ENCODE results near the gene G6PC2.

DNA sequence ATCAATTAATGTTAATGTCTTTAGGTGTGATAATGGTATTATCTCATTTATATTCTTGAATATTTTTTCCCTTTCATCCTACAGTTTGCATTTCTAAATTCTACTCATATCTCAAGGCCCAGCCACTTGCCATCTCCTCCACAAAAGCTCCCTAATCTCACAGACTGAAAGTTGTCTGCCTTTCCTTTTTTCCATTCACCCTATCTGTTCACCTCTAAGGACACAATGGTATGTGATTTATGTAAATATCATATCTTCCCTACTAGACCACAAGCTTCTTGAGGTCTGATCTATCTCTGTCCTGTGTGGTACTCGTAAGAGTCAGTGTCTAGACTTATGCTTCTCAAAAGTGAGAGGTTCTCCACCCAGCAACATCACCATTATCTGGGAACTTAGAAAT lies 7.0 kb upstream of the G6PC2 start:
- TF ChIP-seq, protein P1, sequence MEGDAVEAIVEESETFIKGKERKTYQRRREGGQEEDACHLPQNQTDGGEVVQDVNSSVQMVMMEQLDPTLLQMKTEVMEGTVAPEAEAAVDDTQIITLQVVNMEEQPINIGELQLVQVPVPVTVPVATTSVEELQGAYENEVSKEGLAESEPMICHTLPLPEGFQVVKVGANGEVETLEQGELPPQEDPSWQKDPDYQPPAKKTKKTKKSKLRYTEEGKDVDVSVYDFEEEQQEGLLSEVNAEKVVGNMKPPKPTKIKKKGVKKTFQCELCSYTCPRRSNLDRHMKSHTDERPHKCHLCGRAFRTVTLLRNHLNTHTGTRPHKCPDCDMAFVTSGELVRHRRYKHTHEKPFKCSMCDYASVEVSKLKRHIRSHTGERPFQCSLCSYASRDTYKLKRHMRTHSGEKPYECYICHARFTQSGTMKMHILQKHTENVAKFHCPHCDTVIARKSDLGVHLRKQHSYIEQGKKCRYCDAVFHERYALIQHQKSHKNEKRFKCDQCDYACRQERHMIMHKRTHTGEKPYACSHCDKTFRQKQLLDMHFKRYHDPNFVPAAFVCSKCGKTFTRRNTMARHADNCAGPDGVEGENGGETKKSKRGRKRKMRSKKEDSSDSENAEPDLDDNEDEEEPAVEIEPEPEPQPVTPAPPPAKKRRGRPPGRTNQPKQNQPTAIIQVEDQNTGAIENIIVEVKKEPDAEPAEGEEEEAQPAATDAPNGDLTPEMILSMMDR (IDR thresholded peaks at IDR 0.05): no peak
- TF ChIP-seq POLR2A (IDR thresholded peaks at IDR 0.05): no peak

All from thyroid gland (tissue), 4 donors.